T-helper 17 cell (primary cell): ENCODE measurements around the gene AASDH. TPM values are rescaled to one million over a fixed set of nuclear protein-coding genes. Genes with fewer than 3 reads are reported as not detected.

ENCODE experiments used
- ATAC-seq: fragments of 150-1000 bp; cut with Tn5 transposase; 2 replicates; pipeline ENCODE4 v1.10.0; 2021; ENCODE audit warnings: mild to moderate bottlenecking, moderate library complexity
- DNase-seq, 3 donors: peaks; one replicate each; pipeline versions ENCODE4 v3.0.0 to v3.0.0-alpha.2; 2020 to 2021
- H3K9me3 ChIP-seq: one replicate; pipeline ENCODE4 v1.7.0; 2013; ENCODE audit warnings: low read length, mild to moderate bottlenecking; ENCODE audit not compliant: control insufficient read depth, poor library complexity, severe bottlenecking
- H3K27ac Mint-ChIP-seq: one replicate; pipeline ENCODE4 v1.8.0; 2022; ENCODE audit warnings: mild to moderate bottlenecking, moderate library complexity, mixed read lengths
- H3K27me3 Mint-ChIP-seq: one replicate; pipeline ENCODE4 v1.8.0; 2022; ENCODE audit warnings: mixed read lengths
- H3K36me3 Mint-ChIP-seq: one replicate; pipeline ENCODE4 v1.8.0; 2022; ENCODE audit warnings: low read depth, mixed read lengths
- H3K4me1 Mint-ChIP-seq: one replicate; pipeline ENCODE4 v1.8.0; 2022; ENCODE audit warnings: mild to moderate bottlenecking, mixed read lengths
- H3K4me3 Mint-ChIP-seq: one replicate; pipeline ENCODE4 v1.8.0; 2022; ENCODE audit warnings: mild to moderate bottlenecking, moderate library complexity, mixed read lengths
- total RNA-seq, 4 donors: library from RNA in 2 of 4; stranded (reverse) in 2 of 4; gene quantifications; one replicate each; pipeline ENCODE4 v1.2.3 and lab custom pipeline; 2022 to 2026

AASDH gene
- total RNA-seq, 2 donors from 2014 or later: 9.0 to 12.9 TPM

DNA sequence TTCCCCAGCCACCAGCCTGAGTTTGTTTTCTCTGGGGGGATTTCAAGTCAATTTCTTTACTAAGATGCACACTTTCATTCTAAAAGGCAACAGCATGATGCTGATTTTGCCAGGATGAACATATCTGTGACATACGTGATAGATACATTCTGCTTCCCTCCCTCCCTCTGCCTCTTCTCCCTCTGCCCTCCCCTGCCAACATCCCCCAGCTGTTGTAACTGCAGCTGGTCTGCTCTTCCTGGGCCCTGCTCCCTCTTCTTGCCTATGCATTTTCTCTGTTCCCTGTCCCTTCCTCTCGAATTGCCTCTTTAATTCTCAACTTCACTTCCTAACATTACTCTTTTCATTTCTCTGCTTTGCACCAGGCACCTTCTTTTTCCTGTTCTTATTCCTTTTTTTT, 83.4 kb downstream of the AASDH start:
- peaks cover 4% of the 10 kb centered on the region for H3K36me3 Mint-ChIP-seq
- H3K27me3 Mint-ChIP-seq: peaks cover 37% of the 10 kb centered on the region
- no peak for ATAC-seq
- DNase-seq: no peak
- no peak overlapping the region for H3K27ac Mint-ChIP-seq
- peaks cover 12% of the 10 kb centered on the region for H3K4me1 Mint-ChIP-seq
- H3K4me3 Mint-ChIP-seq: no peak overlapping the region
- no peaks in the 10 kb centered on the region for H3K9me3 ChIP-seq

GRCh38 chr4:56302760-56303159, 84.5 kb downstream of the AASDH start:
- DNase-seq (no peak), ATAC-seq (no peak)
- no peak overlapping the region for H3K4me3 Mint-ChIP-seq
- H3K27me3 Mint-ChIP-seq: peaks cover 27% of the 10 kb centered on the region
- peaks cover 12% of the 10 kb centered on the region for H3K4me1 Mint-ChIP-seq
- H3K27ac Mint-ChIP-seq: no peak overlapping the region
- no peaks in the 10 kb centered on the region for H3K9me3 ChIP-seq
- peaks cover 4% of the 10 kb centered on the region for H3K36me3 Mint-ChIP-seq

- DNase-seq (no peak), ATAC-seq (no peak)
- Mint-ChIP-seq H3K27ac (no peak overlapping the region), H3K4me1 (peaks cover 12% of the 10 kb centered on the region), H3K27me3 (peaks cover 26% of the 10 kb centered on the region), H3K4me3 (no peak overlapping the region), H3K36me3 (peaks cover 4% of the 10 kb centered on the region)
- no peaks in the 10 kb centered on the region for H3K9me3 ChIP-seq
These were observed 85.2 kb downstream of the AASDH start for GRCh38 chr4:56301997-56302496.

DNA sequence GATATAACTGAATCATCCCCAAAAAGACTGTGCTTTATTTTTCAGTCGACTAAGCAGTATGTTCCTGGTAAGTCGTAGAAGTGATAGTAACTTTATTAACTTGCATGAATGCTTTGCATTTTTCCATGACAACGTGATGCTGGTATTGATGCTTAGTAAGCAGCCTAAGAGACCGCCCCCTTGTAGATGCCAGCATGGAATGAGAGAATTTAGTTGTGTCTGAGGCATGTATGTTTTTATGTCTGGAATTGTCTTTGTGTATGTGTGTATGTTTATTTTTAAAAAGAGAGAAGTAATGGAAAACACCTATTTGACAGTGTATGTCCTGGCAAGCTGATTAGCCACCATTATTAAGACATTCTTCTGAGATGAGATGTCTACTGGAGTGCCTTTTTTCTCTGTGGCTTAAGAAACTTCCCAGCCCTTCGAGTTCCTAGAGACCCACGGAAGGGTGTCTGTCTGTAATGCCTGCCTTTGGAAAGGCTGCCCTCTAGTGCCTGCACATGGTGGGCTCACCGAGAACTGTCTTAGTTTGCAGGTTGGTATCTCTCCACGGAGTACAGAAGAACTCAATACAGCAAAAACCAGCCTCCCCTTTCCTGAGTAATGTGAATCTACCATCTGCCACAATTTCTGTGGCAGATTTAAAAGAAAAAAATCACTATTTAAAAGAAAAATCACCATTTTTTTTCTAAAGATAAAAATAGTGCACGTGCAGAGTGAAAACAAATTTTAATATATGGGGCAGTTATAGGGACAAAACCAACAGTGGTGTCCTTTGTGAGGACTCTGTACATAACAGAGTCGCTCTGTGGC, 85.9 kb downstream of the AASDH start:
- Mint-ChIP-seq H3K27ac (peak overlapping the region; percentile 56), H3K27me3 (peaks cover 26% of the 10 kb centered on the region), H3K4me3 (peak overlapping the region; percentile 75), H3K36me3 (peaks cover 4% of the 10 kb centered on the region), H3K4me1 (peaks cover 10% of the 10 kb centered on the region)
- peak in 1 of 3 donors; percentile 34 for DNase-seq
- ATAC-seq: peak; percentile 95
- no peaks in the 10 kb centered on the region for H3K9me3 ChIP-seq

DNA sequence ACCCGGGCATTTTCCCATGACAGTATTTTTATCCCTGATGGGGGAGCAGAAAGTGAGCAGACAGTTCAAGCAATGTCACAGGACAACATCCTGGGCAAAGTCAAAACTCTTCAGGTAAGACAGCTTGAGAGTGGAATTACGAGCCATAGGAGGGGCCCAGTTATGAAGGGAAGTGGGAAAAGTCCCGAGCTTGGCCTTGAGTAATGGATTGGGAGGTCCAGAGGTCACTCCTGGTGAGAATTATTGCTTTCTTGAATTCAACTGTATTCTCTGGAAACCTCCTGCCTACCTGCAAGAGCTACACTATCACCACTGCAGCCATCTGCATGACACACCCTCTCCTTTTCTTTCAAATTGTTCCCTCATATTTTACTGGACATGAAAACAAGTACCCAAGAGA, 89.1 kb downstream of the AASDH start:
- DNase-seq (no peak), ATAC-seq (no peak)
- H3K4me1 Mint-ChIP-seq: peaks cover 8% of the 10 kb centered on the region
- no peak overlapping the region for H3K4me3 Mint-ChIP-seq
- no peak overlapping the region for H3K27ac Mint-ChIP-seq
- peaks cover 14% of the 10 kb centered on the region for H3K27me3 Mint-ChIP-seq
- no peaks in the 10 kb centered on the region for H3K36me3 Mint-ChIP-seq
- no peaks in the 10 kb centered on the region for H3K9me3 ChIP-seq

GRCh38 chr4:56297776-56298175, 89.5 kb downstream of the AASDH start:
- ATAC-seq (no peak), DNase-seq (no peak)
- Mint-ChIP-seq H3K4me3 (no peak overlapping the region), H3K4me1 (peaks cover 8% of the 10 kb centered on the region), H3K27me3 (peaks cover 14% of the 10 kb centered on the region), H3K27ac (no peak overlapping the region), H3K36me3 (no peaks in the 10 kb centered on the region)
- no peaks in the 10 kb centered on the region for H3K9me3 ChIP-seq

- H3K9me3 ChIP-seq: no peaks in the 10 kb centered on the region
- no peak for ATAC-seq
- Mint-ChIP-seq H3K4me3 (no peak overlapping the region), H3K4me1 (peaks cover 8% of the 10 kb centered on the region), H3K27ac (peak overlapping the region; percentile 32), H3K36me3 (no peaks in the 10 kb centered on the region), H3K27me3 (peaks cover 14% of the 10 kb centered on the region)
- no peak for DNase-seq
These were observed 90.8 kb downstream of the AASDH start for GRCh38 chr4:56296526-56296925.

- no peak for DNase-seq
- Mint-ChIP-seq H3K36me3 (no peaks in the 10 kb centered on the region), H3K27me3 (peaks cover 7% of the 10 kb centered on the region), H3K4me1 (peaks cover 11% of the 10 kb centered on the region), H3K4me3 (no peak overlapping the region), H3K27ac (no peak overlapping the region)
- H3K9me3 ChIP-seq: no peaks in the 10 kb centered on the region
- no peak for ATAC-seq
These were observed 94.2 kb downstream of the AASDH start for GRCh38 chr4:56293121-56293520.

DNA sequence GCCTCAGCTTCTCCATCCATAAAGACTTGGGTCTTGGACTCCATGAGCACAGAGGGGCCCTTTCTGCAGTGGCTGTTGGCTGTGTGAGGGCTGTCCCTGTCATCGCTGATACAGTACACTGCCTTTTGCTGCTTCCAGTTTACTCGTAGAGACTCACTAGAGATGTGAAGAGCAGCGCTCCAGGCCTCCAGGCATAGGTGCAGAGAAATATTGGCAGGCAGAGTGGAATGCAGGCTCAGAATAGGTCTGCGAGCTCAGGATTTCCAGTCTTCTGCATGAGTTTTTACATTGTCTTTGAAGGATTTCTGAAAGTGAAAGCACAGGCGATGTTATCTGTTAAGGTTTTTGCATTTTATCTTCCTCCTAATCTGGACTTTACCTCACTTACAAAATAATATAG, 97.4 kb downstream of the AASDH start:
- H3K36me3 Mint-ChIP-seq: no peaks in the 10 kb centered on the region
- peak overlapping the region; percentile 88 for H3K27ac Mint-ChIP-seq
- ATAC-seq: no peak

GRCh38 chr4:56288663-56289062, 98.6 kb downstream of the AASDH start:
- Mint-ChIP-seq H3K4me3 (no peak overlapping the region), H3K36me3 (no peaks in the 10 kb centered on the region), H3K27me3 (peaks cover 7% of the 10 kb centered on the region), H3K4me1 (peaks cover 9% of the 10 kb centered on the region), H3K27ac (no peak overlapping the region)
- DNase-seq (no peak), ATAC-seq (no peak)
- no peaks in the 10 kb centered on the region for H3K9me3 ChIP-seq

More for the DNA sequence above, 97.4 kb downstream of the AASDH start:
- Mint-ChIP-seq H3K27me3 (peaks cover 7% of the 10 kb centered on the region), H3K4me1 (peaks cover 9% of the 10 kb centered on the region), H3K4me3 (peak overlapping the region; percentile 75)
- no peak for DNase-seq
- no peaks in the 10 kb centered on the region for H3K9me3 ChIP-seq

Other genes with a start within 250 kb of the AASDH start
- 1 to 10 TPM; 9.5 to 9.6 TPM for gene PPAT, start 48.1 kb upstream of the AASDH start, total RNA-seq
- gene PAICS, start 48.8 kb upstream of the AASDH start, total RNA-seq: 10 to 100 TPM; 27.1 to 29.8 TPM
- gene SRP72, start 80.1 kb upstream of the AASDH start, total RNA-seq: 100 to 1,000 TPM; 110 to 133 TPM
- not detected for gene ARL9, start 118.3 kb upstream of the AASDH start, total RNA-seq